GM12878 (cell line): ENCODE data around the gene PGM5. TPM values are rescaled to one million over a fixed set of nuclear protein-coding genes. Genes with fewer than 3 reads are reported as not detected.

ENCODE experiments used
- ATAC-seq: fragments of 200-7000 bp; cut with Tn5 transposase; 3 replicates; pipeline ENCODE4 v1.9.1; 2020; ENCODE audit warnings: mild to moderate bottlenecking, moderate library complexity
- BruUV-seq: library from RNA; stranded (reverse); fragments of 400-500 nt; replicated peaks from 2 replicates; lab custom pipeline; 2021; lab: Mats Ljungman, UMichigan
- CTCF ChIA-PET: fragments of 300-600 bp; sonication (Branson Sonifier 250); formaldehyde crosslinking; extraction: SDS; loops from one replicate; lab custom pipeline; 2021; ENCODE audit warnings: inconsistent platforms; lab: Yijun Ruan, JAX
- POLR2A ChIA-PET: fragments of 350-600 bp; formaldehyde crosslinking; extraction: SDS; loops from one replicate; lab custom pipeline; 2021; ENCODE audit warnings: inconsistent platforms; lab: Charles Lee
- RAD21 ChIA-PET: fragments of 300-600 bp; sonication (Branson Sonifier 250); formaldehyde crosslinking; loops from one replicate; lab custom pipeline; 2023; ENCODE audit warnings: antibody characterized with exemption; ENCODE audit not compliant: unreplicated experiment; lab: Charles Lee
- SMC1A ChIA-PET: fragments of 300-600 bp; sonication (Branson Sonifier 250); formaldehyde crosslinking; loops from one replicate; lab custom pipeline; 2023; ENCODE audit not compliant: unreplicated experiment, uncharacterized antibody; lab: Charles Lee
- DNase-seq: peaks from one replicate; pipeline ENCODE4 v3.0.0-alpha.2; 2011; ENCODE audit warnings: low read depth, low spot score
- FAIRE-seq: peaks from 3 replicates; lab custom pipeline; 2011; peaks lifted over from hg19 to GRCh38; lab: Jason Lieb, UNC
- H2AFZ ChIP-seq: 2 replicates; pipeline ENCODE4 v1.6.0; 2011; ENCODE audit warnings: low read depth, low read length, control low read depth; ENCODE audit not compliant: control insufficient read depth
- H3K27ac ChIP-seq: 2 replicates; pipeline ENCODE4 v1.5.1; 2011; ENCODE audit warnings: control low read depth; ENCODE audit not compliant: control insufficient read depth, insufficient read depth
- H3K27me3 ChIP-seq, 2 experiments: replicated peaks in 1 of 2; 2 replicates each; pipeline versions ENCODE4 v1.6.0 to v1.6.1; 2011; ENCODE audit warnings: low read length in 1 of 2; ENCODE audit not compliant: control insufficient read depth in 2 of 2, insufficient read depth in 2 of 2
- H3K36me3 ChIP-seq, 2 experiments: 2 replicates each; pipeline ENCODE4 v1.5.1; 2011; ENCODE audit warnings: low read length in 1 of 2; ENCODE audit not compliant: control insufficient read depth in 2 of 2, insufficient read depth in 2 of 2
- H3K4me1 ChIP-seq: 2 replicates; pipeline ENCODE4 v1.6.1; 2011; ENCODE audit warnings: mild to moderate bottlenecking, low read length, moderate library complexity, mixed read lengths; ENCODE audit not compliant: control insufficient read depth, insufficient read depth
- H3K4me2 ChIP-seq: 2 replicates; pipeline ENCODE4 v1.6.0; 2011; ENCODE audit warnings: control low read depth; ENCODE audit not compliant: control insufficient read depth, insufficient read depth
- H3K4me3 ChIP-seq: fragments of 200-600 bp; sonication (generic); 2 replicates; pipeline ENCODE4 v1.5.1; 2016
- H3K79me2 ChIP-seq: 2 replicates; pipeline ENCODE4 v1.6.0; 2011; ENCODE audit warnings: low read length; ENCODE audit not compliant: control insufficient read depth, insufficient read depth
- H3K9ac ChIP-seq: 2 replicates; pipeline ENCODE4 v1.8.0; 2011; ENCODE audit warnings: low read length, control low read depth, mixed read lengths; ENCODE audit not compliant: control insufficient read depth, insufficient read depth
- H3K9me3 ChIP-seq: replicated peaks from 3 replicates; pipeline ENCODE4 v1.5.1; 2011; ENCODE audit warnings: mild to moderate bottlenecking, low read length; ENCODE audit not compliant: control insufficient read depth, insufficient read depth
- H4K20me1 ChIP-seq: 2 replicates; pipeline ENCODE4 v1.6.0; 2011; ENCODE audit not compliant: control insufficient read depth, insufficient read depth
- BACH1 ChIP-seq: fragments of 450-650 bp; IDR thresholded peaks from 2 replicates; pipeline ENCODE4 v1.6.1; 2017; ENCODE audit warnings: mild to moderate bottlenecking, borderline replicate concordance
- BCLAF1 ChIP-seq: fragments of 450-650 bp; IDR thresholded peaks from 2 replicates; pipeline ENCODE4 v1.6.1; 2017; ENCODE audit warnings: antibody characterized with exemption, mild to moderate bottlenecking, moderate library complexity
- DPF2 ChIP-seq: fragments of 450-650 bp; IDR thresholded peaks from 2 replicates; pipeline ENCODE4 v1.6.1; 2017; ENCODE audit warnings: mild to moderate bottlenecking
- MEF2A ChIP-seq: IDR thresholded peaks from 2 replicates; pipeline ENCODE4 v1.6.1; 2011; ENCODE audit warnings: low read depth, mild to moderate bottlenecking, low read length, moderate library complexity; ENCODE audit not compliant: insufficient read depth
- NFYA ChIP-seq: IDR thresholded peaks from 2 replicates; pipeline ENCODE4 v1.6.1; 2011; ENCODE audit warnings: low read depth, mild to moderate bottlenecking, low read length, improper control_type of control experiment, borderline replicate concordance
- NR2C2 ChIP-seq: IDR thresholded peaks from 2 replicates; pipeline ENCODE4 v1.6.1; 2011; ENCODE audit warnings: borderline replicate concordance, low read depth; ENCODE audit not compliant: control insufficient read depth, insufficient read length
- POLR2AphosphoS5 ChIP-seq: IDR thresholded peaks from 2 replicates; pipeline ENCODE4 v1.6.1; 2011; ENCODE audit warnings: mild to moderate bottlenecking, low read length, inconsistent platforms
- RBBP5 ChIP-seq: fragments of 200-600 bp; sonication (generic); conservative IDR thresholded peaks from 2 replicates; pipeline ENCODE4 v1.6.1; 2016
- SP1 ChIP-seq: IDR thresholded peaks from one replicate; pipeline ENCODE4 v1.6.1; 2011; ENCODE audit warnings: low read depth, low read length
- SUZ12 ChIP-seq: fragments of 200-600 bp; sonication (generic); IDR thresholded peaks from one replicate; pipeline ENCODE4 v1.6.1; 2018; ENCODE audit warnings: antibody characterized with exemption, mild to moderate bottlenecking; ENCODE audit not compliant: unreplicated experiment
- ZBED1 ChIP-seq: IDR thresholded peaks from 2 replicates; pipeline ENCODE4 v1.6.1; 2016; ENCODE audit warnings: borderline replicate concordance
- ZNF384 ChIP-seq: IDR thresholded peaks from 2 replicates; pipeline ENCODE4 v1.6.1; 2012; ENCODE audit warnings: low read depth, mild to moderate bottlenecking, low read length, improper control_type of control experiment, borderline replicate concordance
- WGBS: methylation state at CpG from one replicate; pipeline ENCODE4 v1.1.6; 2016; ENCODE audit warnings: low lambda C conversion rate; ENCODE audit not compliant: insufficient replicate concordance, insufficient coverage; ENCODE audit errors: missing lambda C conversion rate; 5-methylcytosine and 5-hydroxymethylcytosine counted together
- in situ Hi-C: fragments of 300-500 bp; cut with MboI; formaldehyde crosslinking; loops from 9 replicates; pipeline ENCODE4 v1.14.3; 2018; ENCODE audit warnings: mixed read lengths
- intact Hi-C: fragments of 100-400 bp; cut with micrococcal nuclease; formaldehyde crosslinking; loops from one replicate; pipeline ENCODE4 v1.14.2; 2022; ENCODE audit not compliant: unreplicated experiment
- polyA plus RNA-seq, 11 experiments: library from polyadenylated mRNA; depleted of rRNA in 4 of 11; unstranded in 6 of 11; stranded (reverse) in 5 of 11; fragments of >200 nt; fragmentation: Nextera tagmentation in 4 of 11; fragmentation: Illumina TruSeq in 1 of 11; extraction: Ambion mirVana in 4 of 11; extraction: Trizol in 1 of 11; gene quantifications; 1 replicate in 1 of 11; 2 replicates in 10 of 11; pipeline versions ENCODE4 v1.2.1 to v1.2.3, GENCODE V29; 2011 to 2016; ENCODE audit warnings: inconsistent platforms in 2 of 11, missing spikeins in 2 of 11, low read depth in 1 of 11
- total RNA-seq, 4 experiments: library from RNA; depleted of rRNA in 3 of 4; stranded (reverse); fragments of >200 nt in 3 of 4; fragmentation: Illumina TruSeq in 1 of 4; extraction: Trizol in 1 of 4; gene quantifications; 2 replicates each; pipeline versions ENCODE4 v1.2.1 to v1.2.3, GENCODE V29; 2013 to 2021
- TF ChIP-seq, protein P1 (sequence below): fragments of 450-650 bp; IDR thresholded peaks from 2 replicates; pipeline ENCODE4 v1.6.1; 2016; ENCODE audit warnings: mild to moderate bottlenecking
- TF ChIP-seq, protein P2 (sequence below): fragments of 450-650 bp; IDR thresholded peaks from 2 replicates; pipeline ENCODE4 v1.6.1; 2017; ENCODE audit warnings: borderline replicate concordance
- TF ChIP-seq, protein P3 (sequence below): fragments of 450-650 bp; IDR thresholded peaks from 2 replicates; pipeline ENCODE4 v1.6.1; 2017; ENCODE audit warnings: mild to moderate bottlenecking

The PGM5 gene
- total and polyA plus RNA-seq, 10 of the 15 experiments (the other 5 are each of a cell fraction or from before 2014, with no cell fraction given), result 0.28 to 0.73 TPM; not detected in 8

DNA sequence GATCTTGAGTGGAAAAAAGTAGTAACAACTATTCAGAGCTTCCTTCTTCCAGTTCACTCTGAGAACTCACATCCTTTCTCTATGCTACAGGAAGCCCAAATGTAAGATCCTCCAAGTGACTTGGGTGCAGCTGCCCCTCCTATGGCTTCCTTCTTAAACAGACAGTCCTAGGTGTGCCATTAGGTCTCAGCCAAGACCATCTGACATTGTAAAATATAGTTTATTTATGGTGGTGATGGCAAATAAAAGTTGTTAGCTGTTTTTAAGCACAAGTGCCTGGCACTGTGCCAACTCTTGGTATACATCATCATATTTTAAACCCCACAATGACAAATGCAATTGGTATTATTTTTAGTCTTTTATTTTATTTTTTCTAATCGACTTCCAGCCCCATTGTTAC, 126.1 kb downstream of the PGM5 start:
- Histone ChIP-seq H3K9me3 (no peaks in the 10 kb centered on the region; the same call in 1 of the 3 replicates), H3K79me2 (no peaks in the 10 kb centered on the region), H2AFZ (no peak overlapping the region), H3K36me3 (no peaks in the 10 kb centered on the region), H3K9ac (no peak overlapping the region), H3K4me2 (no peak overlapping the region), H3K27ac (no peak overlapping the region), H3K4me3 (no peak overlapping the region), H3K4me1 (no peaks in the 10 kb centered on the region), H3K27me3 (peaks cover 2 to 4% of the 10 kb centered on the region in 2 experiments; a peak in 2 of 4 replicates), H4K20me1 (no peaks in the 10 kb centered on the region)
- POLR2A ChIA-PET, result no interaction called here
- 0% methylated on average over 1 of the region's 1 CpG for WGBS
- DNase-seq, result no peak
- FAIRE-seq, result no peak
- BruUV-seq, result no TSS peak
- ATAC-seq, result no peak
- SMC1A ChIA-PET, result no interaction called here
- RAD21 ChIA-PET, result no interaction called here
- CTCF ChIA-PET, result interaction anchor here (0.6 kb wide), 1 partner anchor 29 kb away, joined by 3 read pairs; no protein-coding TSS in a partner anchor
- intact Hi-C loops, result no loop called here
- in situ Hi-C loops, result no loop called here
- TF ChIP-seq NR2C2 (no peak), SUZ12 (no peak), ZNF384 (no peak), NFYA (no peak), SP1 (no peak), DPF2 (no peak), BCLAF1 (no peak), RBBP5 (no peak), ZBED1 (no peak), BACH1 (no peak), POLR2AphosphoS5 (no peak), MEF2A (no peak)
- TF ChIP-seq, protein P1, sequence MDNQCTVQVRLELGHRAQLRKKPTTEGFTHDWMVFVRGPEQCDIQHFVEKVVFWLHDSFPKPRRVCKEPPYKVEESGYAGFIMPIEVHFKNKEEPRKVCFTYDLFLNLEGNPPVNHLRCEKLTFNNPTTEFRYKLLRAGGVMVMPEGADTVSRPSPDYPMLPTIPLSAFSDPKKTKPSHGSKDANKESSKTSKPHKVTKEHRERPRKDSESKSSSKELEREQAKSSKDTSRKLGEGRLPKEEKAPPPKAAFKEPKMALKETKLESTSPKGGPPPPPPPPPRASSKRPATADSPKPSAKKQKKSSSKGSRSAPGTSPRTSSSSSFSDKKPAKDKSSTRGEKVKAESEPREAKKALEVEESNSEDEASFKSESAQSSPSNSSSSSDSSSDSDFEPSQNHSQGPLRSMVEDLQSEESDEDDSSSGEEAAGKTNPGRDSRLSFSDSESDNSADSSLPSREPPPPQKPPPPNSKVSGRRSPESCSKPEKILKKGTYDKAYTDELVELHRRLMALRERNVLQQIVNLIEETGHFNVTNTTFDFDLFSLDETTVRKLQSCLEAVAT, result no peak
- TF ChIP-seq, protein P2, sequence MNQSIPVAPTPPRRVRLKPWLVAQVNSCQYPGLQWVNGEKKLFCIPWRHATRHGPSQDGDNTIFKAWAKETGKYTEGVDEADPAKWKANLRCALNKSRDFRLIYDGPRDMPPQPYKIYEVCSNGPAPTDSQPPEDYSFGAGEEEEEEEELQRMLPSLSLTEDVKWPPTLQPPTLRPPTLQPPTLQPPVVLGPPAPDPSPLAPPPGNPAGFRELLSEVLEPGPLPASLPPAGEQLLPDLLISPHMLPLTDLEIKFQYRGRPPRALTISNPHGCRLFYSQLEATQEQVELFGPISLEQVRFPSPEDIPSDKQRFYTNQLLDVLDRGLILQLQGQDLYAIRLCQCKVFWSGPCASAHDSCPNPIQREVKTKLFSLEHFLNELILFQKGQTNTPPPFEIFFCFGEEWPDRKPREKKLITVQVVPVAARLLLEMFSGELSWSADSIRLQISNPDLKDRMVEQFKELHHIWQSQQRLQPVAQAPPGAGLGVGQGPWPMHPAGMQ, result no peak
- TF ChIP-seq, protein P3, sequence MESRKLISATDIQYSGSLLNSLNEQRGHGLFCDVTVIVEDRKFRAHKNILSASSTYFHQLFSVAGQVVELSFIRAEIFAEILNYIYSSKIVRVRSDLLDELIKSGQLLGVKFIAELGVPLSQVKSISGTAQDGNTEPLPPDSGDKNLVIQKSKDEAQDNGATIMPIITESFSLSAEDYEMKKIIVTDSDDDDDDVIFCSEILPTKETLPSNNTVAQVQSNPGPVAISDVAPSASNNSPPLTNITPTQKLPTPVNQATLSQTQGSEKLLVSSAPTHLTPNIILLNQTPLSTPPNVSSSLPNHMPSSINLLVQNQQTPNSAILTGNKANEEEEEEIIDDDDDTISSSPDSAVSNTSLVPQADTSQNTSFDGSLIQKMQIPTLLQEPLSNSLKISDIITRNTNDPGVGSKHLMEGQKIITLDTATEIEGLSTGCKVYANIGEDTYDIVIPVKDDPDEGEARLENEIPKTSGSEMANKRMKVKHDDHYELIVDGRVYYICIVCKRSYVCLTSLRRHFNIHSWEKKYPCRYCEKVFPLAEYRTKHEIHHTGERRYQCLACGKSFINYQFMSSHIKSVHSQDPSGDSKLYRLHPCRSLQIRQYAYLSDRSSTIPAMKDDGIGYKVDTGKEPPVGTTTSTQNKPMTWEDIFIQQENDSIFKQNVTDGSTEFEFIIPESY, result no peak
